Ishikawa (cell line): ENCODE results near the gene DDX23.

Source experiments
- CEBPB ChIP-seq: IDR thresholded peaks from 2 replicates; pipeline ENCODE4 v1.6.1; 2012
- CREB1 ChIP-seq: IDR thresholded peaks from 2 replicates; pipeline ENCODE4 v1.6.1; 2012; ENCODE audit warnings: low read depth
- EGR1 ChIP-seq: IDR thresholded peaks from 2 replicates; pipeline ENCODE4 v1.6.1; 2012
- EP300 ChIP-seq: IDR thresholded peaks from 2 replicates; pipeline ENCODE4 v1.6.1; 2012; ENCODE audit warnings: borderline replicate concordance
- FOXM1 ChIP-seq: IDR thresholded peaks from 2 replicates; pipeline ENCODE4 v1.6.1; 2012; ENCODE audit warnings: low read depth, borderline replicate concordance
- MAX ChIP-seq: IDR thresholded peaks from 2 replicates; pipeline ENCODE4 v1.6.1; 2012
- NFIC ChIP-seq: IDR thresholded peaks from 2 replicates; pipeline ENCODE4 v1.6.1; 2012
- RAD21 ChIP-seq: IDR thresholded peaks from 2 replicates; pipeline ENCODE4 v1.6.1; 2012; ENCODE audit warnings: low read depth
- TAF1 ChIP-seq: IDR thresholded peaks from 2 replicates; pipeline ENCODE4 v1.6.1; 2012; ENCODE audit warnings: low read depth, mild to moderate bottlenecking
- TCF12 ChIP-seq: IDR thresholded peaks from 2 replicates; pipeline ENCODE4 v1.6.1; 2012; ENCODE audit warnings: low read depth
- TEAD4 ChIP-seq: IDR thresholded peaks from 2 replicates; pipeline ENCODE4 v1.6.1; 2012
- YY1 ChIP-seq: IDR thresholded peaks from 2 replicates; pipeline ENCODE4 v1.6.1; 2012; ENCODE audit warnings: low read depth
- ZBTB7A ChIP-seq: IDR thresholded peaks from 2 replicates; pipeline ENCODE4 v1.6.1; 2012; ENCODE audit warnings: low read depth
- TF ChIP-seq, protein P1 (sequence below): IDR thresholded peaks from 2 replicates; pipeline ENCODE4 v1.6.1; 2012
- TF ChIP-seq, protein P2 (sequence below): IDR thresholded peaks from 2 replicates; pipeline ENCODE4 v1.6.1; 2012; ENCODE audit warnings: low read depth, mild to moderate bottlenecking

The DDX23 gene

DNA sequence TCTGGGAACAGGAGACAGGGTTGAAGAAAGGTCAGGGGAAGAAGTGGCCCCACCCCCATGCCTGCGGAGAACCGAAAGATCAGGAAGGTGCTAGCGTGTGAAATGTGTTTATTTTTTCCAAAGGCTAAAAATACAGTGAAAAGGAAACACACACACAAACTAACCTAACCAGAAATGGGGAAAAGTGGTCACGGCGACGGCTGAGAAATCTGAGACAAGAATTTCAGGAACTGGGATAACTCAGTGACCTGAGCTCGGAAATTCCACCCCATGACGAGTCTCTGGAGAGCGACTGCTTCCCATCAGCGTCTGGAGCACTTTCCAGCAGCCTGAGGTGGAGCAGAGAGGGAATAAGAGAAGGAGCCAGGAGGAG is 30.3 kb upstream of the DDX23 start:
- TF ChIP-seq, protein P1, sequence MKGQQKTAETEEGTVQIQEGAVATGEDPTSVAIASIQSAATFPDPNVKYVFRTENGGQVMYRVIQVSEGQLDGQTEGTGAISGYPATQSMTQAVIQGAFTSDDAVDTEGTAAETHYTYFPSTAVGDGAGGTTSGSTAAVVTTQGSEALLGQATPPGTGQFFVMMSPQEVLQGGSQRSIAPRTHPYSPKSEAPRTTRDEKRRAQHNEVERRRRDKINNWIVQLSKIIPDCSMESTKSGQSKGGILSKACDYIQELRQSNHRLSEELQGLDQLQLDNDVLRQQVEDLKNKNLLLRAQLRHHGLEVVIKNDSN: no peak
- TF ChIP-seq EP300 (no peak), ZBTB7A (no peak), TCF12 (no peak), TAF1 (no peak), FOXM1 (no peak), TEAD4 (no peak), EGR1 (no peak), RAD21 (no peak), YY1 (no peak), CREB1 (no peak), CEBPB (no peak), NFIC (no peak), MAX (no peak)
- TF ChIP-seq, protein P2, sequence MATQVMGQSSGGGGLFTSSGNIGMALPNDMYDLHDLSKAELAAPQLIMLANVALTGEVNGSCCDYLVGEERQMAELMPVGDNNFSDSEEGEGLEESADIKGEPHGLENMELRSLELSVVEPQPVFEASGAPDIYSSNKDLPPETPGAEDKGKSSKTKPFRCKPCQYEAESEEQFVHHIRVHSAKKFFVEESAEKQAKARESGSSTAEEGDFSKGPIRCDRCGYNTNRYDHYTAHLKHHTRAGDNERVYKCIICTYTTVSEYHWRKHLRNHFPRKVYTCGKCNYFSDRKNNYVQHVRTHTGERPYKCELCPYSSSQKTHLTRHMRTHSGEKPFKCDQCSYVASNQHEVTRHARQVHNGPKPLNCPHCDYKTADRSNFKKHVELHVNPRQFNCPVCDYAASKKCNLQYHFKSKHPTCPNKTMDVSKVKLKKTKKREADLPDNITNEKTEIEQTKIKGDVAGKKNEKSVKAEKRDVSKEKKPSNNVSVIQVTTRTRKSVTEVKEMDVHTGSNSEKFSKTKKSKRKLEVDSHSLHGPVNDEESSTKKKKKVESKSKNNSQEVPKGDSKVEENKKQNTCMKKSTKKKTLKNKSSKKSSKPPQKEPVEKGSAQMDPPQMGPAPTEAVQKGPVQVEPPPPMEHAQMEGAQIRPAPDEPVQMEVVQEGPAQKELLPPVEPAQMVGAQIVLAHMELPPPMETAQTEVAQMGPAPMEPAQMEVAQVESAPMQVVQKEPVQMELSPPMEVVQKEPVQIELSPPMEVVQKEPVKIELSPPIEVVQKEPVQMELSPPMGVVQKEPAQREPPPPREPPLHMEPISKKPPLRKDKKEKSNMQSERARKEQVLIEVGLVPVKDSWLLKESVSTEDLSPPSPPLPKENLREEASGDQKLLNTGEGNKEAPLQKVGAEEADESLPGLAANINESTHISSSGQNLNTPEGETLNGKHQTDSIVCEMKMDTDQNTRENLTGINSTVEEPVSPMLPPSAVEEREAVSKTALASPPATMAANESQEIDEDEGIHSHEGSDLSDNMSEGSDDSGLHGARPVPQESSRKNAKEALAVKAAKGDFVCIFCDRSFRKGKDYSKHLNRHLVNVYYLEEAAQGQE: no peak

DNA sequence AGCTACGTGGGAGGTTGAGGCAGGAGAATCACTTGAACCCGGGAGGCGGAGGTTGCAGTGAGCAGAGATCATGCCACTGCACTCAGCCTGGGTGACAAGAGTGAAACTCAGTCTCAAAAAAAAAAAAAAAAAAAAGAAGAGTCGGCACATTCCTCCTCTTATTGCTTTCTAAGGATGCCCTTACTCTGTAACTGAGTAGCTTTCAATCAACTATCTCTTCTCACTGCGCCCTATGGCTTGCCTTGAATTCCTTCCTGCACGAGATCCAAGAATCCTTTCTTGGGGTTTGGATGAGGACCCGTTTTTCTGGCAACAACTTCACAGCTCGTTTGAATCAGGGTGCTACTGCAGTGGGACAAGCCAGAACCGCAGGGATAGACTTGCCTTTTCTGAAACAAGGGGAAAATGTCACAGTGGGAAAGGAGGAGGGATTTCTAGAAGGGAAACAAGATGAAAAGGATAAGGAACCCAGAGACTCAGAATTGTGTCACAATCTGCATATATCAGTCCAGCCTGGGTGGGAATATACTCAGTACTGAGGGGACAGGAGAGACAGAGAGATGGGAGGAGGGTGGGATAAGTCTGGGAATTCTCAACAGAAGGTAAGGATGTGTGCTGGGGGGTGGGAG is 29.8 kb upstream of the DDX23 start:
- TF ChIP-seq, protein P1: no peak
- no peak for TF ChIP-seq TEAD4
- TF ChIP-seq CREB1: no peak
- TF ChIP-seq, protein P2: no peak
- no peak for TF ChIP-seq RAD21
- no peak for TF ChIP-seq NFIC
- TF ChIP-seq TAF1: no peak
- no peak for TF ChIP-seq TCF12
- TF ChIP-seq EGR1: no peak
- no peak for TF ChIP-seq CEBPB
- no peak for TF ChIP-seq YY1
- TF ChIP-seq FOXM1: no peak

GRCh38 chr12:48880647-48881046 is 28.7 kb upstream of the DDX23 start:
- no peak for TF ChIP-seq NFIC
- TF ChIP-seq EGR1: no peak
- no peak for TF ChIP-seq YY1
- no peak for TF ChIP-seq TCF12
- no peak for TF ChIP-seq CEBPB
- no peak for TF ChIP-seq FOXM1
- TF ChIP-seq TAF1: no peak
- TF ChIP-seq, protein P1: no peak
- no peak for TF ChIP-seq MAX
- no peak for TF ChIP-seq EP300
- TF ChIP-seq ZBTB7A: no peak

- TF ChIP-seq, protein P1: no peak
- TF ChIP-seq NFIC (no peak), CREB1 (no peak), TEAD4 (no peak), ZBTB7A (no peak), EGR1 (no peak), TCF12 (no peak), RAD21 (no peak), TAF1 (no peak), YY1 (no peak), FOXM1 (no peak), MAX (no peak), EP300 (no peak), CEBPB (no peak)
- TF ChIP-seq, protein P2: no peak
Observed at GRCh38 chr12:48878548-48878947, 26.6 kb upstream of the DDX23 start.
